Measurements from ENCODE around the gene ADGB. TPM values are rescaled to one million over a fixed set of nuclear protein-coding genes. Genes with fewer than 3 reads are reported as not detected.
"Not testable (repeated sequence)": the region's sequence is repeated elsewhere in the genome, so short reads cannot be mapped to it uniquely, and the experiment has no call there.

Gene ADGB
- total RNA-seq, 1 donor from 2014 or later: 0.31 TPM

- Mint-ChIP-seq H3K4me1 (ENCODE audit: unreplicated experiment) (no peaks in the 10 kb centered on the region), H3K27ac (no peak overlapping the region), H3K4me3 (no peak overlapping the region), H3K27me3 (no peaks in the 10 kb centered on the region), H3K36me3 (no peaks in the 10 kb centered on the region), H3K9me3 (no peaks in the 10 kb centered on the region)
- TF ChIP-seq, protein P1, sequence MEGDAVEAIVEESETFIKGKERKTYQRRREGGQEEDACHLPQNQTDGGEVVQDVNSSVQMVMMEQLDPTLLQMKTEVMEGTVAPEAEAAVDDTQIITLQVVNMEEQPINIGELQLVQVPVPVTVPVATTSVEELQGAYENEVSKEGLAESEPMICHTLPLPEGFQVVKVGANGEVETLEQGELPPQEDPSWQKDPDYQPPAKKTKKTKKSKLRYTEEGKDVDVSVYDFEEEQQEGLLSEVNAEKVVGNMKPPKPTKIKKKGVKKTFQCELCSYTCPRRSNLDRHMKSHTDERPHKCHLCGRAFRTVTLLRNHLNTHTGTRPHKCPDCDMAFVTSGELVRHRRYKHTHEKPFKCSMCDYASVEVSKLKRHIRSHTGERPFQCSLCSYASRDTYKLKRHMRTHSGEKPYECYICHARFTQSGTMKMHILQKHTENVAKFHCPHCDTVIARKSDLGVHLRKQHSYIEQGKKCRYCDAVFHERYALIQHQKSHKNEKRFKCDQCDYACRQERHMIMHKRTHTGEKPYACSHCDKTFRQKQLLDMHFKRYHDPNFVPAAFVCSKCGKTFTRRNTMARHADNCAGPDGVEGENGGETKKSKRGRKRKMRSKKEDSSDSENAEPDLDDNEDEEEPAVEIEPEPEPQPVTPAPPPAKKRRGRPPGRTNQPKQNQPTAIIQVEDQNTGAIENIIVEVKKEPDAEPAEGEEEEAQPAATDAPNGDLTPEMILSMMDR (conservative IDR thresholded peaks at IDR 0.05): no peak
- no peak for DNase-seq (ENCODE audit: extremely low spot score, unreplicated experiment)
Measured at GRCh38 chr6:146813554-146813953, 214.8 kb downstream of the ADGB start.

- TF ChIP-seq, protein P1 (conservative IDR thresholded peaks at IDR 0.05): no peak
- no peak for DNase-seq (ENCODE audit: extremely low spot score, unreplicated experiment)
- Mint-ChIP-seq H3K27me3 (no peaks in the 10 kb centered on the region), H3K4me3 (no peak overlapping the region), H3K36me3 (no peaks in the 10 kb centered on the region), H3K27ac (no peak overlapping the region), H3K9me3 (no peaks in the 10 kb centered on the region), H3K4me1 (ENCODE audit: unreplicated experiment) (no peaks in the 10 kb centered on the region)
Measured at GRCh38 chr6:146814148-146814750, 215.5 kb downstream of the ADGB start.

DNA sequence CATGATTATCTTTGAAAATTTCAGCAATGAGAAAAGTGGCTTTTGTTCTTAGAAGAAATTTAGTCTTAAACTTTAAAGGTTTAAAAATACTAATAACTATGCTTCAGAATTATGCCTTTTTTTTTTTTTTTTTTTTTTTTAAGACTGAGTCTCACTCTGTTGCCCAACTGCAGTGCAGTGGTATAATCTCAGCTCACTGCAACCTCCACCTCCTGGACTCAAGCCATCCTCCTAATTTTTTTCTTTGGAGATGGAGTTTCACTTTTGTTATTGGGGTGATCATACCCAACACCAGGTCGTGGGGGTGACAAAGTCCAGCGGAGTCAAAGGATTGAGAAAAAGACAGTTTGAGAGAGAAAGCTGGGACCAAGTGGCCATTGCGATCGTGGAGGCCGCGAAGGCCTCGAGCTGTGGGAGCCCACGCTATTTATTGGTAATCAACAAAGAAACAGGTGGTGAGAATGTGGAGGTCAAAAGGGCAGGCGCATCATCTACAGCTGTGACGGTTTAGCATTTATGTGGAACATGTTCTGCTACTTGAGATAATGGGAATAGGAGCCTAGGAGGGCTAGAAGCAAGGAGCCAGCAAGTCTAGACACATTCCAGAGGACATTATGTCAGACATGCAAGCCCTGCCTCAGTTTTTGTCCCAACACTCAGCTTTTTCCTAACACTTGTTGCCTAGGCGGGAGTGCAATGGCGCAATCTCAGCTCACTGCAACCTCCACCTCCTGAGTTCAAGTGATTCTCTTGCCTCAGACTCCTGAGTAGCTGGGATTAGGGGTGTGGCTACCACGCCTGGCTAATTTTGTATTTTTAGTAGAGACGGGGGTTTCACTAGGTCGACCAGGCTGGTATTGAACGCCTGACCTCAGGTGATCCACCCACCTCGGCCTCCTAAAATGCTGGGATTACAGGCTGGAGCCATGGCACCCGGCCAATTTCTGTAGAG, 217.0 kb downstream of the ADGB start:
- not testable (repeated sequence) for H3K27me3 Mint-ChIP-seq; H3K9me3 Mint-ChIP-seq; DNase-seq (ENCODE audit: extremely low spot score, unreplicated experiment); H3K27ac Mint-ChIP-seq; H3K4me3 Mint-ChIP-seq; H3K36me3 Mint-ChIP-seq; H3K4me1 Mint-ChIP-seq (ENCODE audit: unreplicated experiment)

DNA sequence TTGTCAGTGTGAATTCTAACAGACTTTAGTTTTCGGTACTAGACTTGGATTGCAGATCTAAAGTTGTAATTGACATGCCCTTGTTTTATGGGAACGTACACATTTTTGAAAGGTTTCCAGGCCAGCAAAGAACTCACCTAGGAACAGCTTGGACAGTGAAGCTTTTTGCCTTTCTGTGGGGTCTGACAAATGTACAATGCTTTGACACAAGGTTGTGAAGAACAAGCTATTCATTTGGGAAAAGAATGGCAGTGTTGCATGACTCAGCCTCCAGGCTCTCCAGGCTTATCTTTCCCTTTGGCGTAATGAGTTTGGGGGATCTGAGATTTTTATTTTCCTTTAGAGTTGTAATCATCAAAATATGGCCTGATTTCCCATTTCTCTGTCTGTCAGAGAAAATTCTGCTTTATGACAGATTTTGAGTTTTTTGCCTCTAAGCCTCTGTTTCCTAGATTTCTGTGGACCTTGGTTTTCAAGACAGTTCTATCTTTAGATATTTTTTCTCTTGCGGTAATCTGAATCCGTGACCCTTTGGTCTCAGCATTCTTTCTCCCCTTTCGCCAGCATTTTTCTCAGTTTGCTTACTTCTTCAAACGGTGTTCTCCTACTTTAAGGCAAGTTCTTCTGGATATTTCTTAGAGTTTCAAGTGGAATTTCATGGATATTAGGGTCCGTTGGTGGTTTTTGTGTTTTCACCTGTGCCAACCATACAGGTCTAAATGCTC, 221.0 kb downstream of the ADGB start:
- Mint-ChIP-seq H3K27ac (no peak overlapping the region), H3K4me1 (ENCODE audit: unreplicated experiment) (no peaks in the 10 kb centered on the region), H3K4me3 (no peak overlapping the region), H3K27me3 (no peaks in the 10 kb centered on the region), H3K36me3 (no peaks in the 10 kb centered on the region), H3K9me3 (peaks cover 5% of the 10 kb centered on the region)
- DNase-seq (ENCODE audit: extremely low spot score, unreplicated experiment): no peak
- TF ChIP-seq, protein P1 (conservative IDR thresholded peaks at IDR 0.05): no peak

DNA sequence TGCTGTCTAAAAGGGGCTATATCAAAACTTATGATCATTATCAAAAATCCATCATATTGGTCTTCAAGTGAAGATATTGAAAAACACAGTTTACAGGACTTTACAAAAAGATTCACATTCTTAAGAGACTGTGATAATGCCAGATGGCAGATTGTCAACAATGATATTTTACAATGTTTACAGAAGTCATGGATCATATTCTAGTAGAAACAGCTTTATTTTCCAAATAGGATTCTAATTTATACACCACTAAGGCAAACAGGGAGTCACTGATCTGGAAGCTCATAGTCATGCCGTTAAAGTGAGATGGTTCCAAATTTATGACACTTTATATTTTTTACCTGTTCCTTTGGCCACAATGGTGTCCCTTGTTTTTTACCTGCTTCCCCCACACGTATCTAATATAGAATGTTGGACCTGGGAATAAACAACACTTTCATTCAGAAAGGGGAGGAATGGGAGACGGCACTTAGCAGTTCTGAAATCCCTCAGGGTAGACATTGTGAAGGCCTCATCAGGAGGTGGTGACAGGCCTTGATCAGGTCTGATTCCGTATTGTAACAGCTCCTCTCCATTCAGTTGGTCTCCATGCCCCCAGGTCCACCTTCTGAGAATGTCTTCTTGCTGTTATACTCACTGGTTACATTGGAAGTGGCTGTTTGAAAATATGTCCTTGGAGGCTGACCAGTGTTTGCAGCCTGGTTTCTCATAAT, 228.6 kb downstream of the ADGB start:
- Mint-ChIP-seq H3K4me3 (no peak overlapping the region), H3K36me3 (no peaks in the 10 kb centered on the region), H3K27me3 (no peaks in the 10 kb centered on the region), H3K27ac (no peak overlapping the region), H3K9me3 (peaks cover 13% of the 10 kb centered on the region), H3K4me1 (ENCODE audit: unreplicated experiment) (no peaks in the 10 kb centered on the region)
- no peak for DNase-seq (ENCODE audit: extremely low spot score, unreplicated experiment)
- TF ChIP-seq, protein P1 (conservative IDR thresholded peaks at IDR 0.05): no peak
